ENCODE measurements around the gene UBN2.

Gene UBN2

DNA sequence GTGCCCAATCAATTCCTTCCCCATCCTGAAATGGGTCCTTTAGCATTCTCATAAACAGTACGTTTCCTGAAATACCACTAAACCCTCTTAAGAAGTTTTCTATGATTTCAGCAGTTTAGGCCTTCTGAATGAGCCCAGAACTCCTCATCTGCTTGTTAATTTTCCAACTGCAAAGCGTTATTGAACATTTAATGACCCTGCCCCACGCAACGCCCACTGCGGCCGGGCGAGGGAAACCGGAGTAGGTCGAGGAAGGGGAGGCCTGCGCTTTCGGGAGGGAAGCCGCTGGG lies 608 bp upstream of the UBN2 start:
- H3K4me3 ChIP-seq: peak overlapping the region; percentile 81 to 98 (median 90)

DNA sequence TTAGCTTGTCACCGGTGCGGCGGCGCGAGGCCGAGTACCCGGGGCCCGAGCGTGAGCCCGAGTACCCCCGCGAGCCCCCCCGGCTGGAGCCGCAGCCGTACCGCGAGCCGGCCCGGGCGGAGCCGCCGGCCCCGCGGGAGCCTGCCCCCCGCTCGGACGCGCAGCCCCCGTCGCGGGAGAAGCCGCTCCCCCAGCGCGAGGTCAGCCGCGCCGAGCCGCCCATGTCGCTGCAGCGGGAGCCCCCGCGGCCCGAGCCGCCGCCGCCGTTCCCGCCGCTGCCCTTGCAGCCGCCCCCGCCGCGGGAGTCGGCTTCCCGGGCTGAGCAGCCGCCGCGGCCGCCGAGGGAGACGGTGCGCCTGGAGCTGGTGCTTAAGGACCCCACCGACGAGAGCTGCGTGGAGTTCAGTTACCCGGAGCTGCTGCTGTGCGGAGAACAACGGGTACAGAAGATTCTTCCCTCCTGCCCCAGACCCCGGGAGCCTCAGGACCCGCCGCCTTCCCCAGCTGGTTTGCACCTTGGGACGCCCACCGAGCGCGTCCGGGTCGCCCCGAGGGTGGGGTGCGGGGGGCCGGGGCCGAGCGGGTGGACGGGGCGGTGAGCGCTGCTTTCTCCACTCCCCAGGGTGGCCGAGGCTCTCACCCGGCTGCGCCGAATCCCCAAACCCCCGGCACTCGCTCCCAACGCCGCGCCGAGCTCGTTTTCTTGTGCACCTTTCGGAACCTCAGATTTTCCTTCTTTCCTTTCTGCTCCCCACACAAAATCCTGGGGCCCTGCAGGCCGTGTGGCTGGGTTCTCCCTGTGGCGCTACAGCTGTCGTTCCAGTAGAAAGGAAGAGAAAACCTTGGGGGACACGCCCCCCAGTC lies 708 bp downstream of the UBN2 start:
- H3K4me3 ChIP-seq: peak overlapping the region; percentile 81 to 98 (median 90)
- peak overlapping the region; percentile 63 to 98 (median 94) for H3K27ac ChIP-seq

More for the DNA sequence above, 608 bp upstream of the UBN2 start:
- peak overlapping the region in 20 of 21 experiments; percentile 60 to 98 (median 94) for H3K27ac ChIP-seq

DNA sequence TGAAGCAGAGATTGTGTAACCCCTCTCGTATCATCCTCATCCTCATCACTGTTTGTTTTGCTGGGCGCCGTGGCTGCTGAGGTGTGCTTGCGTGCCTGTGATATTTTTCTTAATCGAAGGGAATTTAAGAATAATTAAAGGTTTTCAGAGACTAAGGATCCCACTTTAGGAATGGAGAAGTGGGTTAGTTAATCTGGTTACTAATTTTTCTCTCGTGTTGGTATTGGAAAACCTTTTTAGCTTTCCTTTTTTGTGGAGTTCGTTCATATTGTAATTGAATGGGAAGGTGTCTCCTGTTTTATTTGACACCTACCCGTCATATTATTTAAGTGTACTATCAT lies 1.3 kb downstream of the UBN2 start:
- peak overlapping the region in 16 of 21 experiments; percentile 47 to 98 (median 94) for H3K27ac ChIP-seq
- peak overlapping the region; percentile 81 to 98 (median 90) for H3K4me3 ChIP-seq

DNA sequence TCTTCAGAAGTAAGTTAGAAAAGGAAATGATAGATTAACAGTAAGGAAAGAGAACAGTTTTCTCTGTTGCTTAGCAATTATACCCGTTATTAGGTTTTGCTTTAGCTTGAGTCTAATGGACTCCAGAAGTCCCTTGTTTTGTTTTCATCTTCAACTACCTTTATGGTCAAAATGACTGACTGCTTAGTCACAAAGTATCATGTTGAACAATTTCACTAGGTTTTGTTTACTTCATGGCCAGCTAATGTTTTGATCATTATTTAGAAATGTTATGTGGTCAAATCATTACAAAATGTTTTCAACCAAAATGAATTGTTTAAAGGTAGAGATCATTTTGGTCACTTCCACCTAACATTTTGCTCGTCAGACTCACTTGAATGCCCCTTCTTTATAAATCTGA lies 1.9 kb downstream of the UBN2 start:
- peak overlapping the region in 1 of 21 experiments; percentile 21 for H3K27ac ChIP-seq
- peak overlapping the region in 2 of 7 experiments; percentile 89 to 90 for H3K4me3 ChIP-seq

DNA sequence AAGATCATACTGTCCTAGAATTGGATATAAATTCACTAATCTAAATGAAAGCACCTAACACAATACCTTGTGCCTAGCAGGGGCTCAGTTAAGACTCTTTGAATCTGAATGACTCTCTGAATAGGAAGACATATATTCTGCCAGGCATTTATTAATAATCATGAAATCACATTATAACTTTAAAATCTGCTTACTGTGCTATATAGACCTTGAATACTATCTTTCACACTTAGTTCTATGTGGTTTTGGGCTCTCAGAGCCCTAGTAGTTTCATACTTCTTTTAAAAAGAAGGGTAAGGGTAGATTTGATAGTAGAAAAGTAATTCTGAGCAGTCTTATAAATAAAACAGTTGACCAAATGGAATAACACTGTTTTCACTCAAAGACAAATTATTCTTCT lies 10.2 kb downstream of the UBN2 start:
- Histone ChIP-seq H3K27ac (peak overlapping the region in 2 of 21 experiments; percentile 58), H3K4me3 (no peak overlapping the region)

DNA sequence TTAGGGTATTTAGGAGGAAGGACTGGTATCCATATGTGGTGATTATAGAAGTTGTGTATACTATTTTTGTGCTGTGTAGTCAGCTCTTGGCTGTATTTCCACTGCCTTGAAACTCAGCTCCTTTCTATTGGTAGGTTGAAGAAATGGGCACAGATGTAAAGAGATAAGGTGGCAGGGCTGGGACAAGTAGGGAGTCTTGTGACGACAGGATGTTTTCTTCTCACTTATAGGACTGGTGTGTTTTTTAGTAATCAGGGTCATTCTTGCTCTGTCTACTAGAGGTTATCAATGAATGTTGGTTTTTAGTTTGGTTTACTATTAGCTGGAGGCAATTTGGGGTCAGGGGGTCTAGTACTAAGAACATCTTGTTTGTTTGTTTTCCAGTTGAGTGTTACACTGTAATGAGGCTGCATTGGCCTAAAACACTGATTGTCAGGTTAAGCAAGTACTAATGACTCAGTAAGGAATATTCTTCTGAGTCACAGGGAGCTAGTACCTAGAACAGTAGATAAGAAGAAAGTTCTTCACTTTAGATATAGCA lies 11.8 kb downstream of the UBN2 start:
- peak overlapping the region in 12 of 21 experiments; percentile 28 to 73 (median 53) for H3K27ac ChIP-seq
- H3K4me3 ChIP-seq: no peak overlapping the region

DNA sequence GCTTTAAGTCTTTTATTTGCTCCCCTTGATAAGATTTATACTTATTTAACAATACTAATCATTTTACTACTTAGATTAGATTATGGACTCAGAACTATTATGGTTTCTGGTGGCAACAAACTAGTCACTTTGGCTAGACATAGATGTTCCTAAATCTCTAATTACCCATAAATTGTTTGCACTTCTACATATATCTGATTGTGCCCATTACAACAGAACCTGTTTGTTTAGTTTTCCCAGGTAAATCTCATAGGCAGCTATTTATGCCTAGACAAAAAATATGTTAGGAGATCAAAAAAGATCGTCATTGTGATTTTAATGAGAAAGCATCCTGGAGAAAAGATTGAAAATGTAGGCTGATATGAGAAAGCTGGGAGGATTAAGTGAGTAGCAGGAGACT lies 14.4 kb downstream of the UBN2 start:
- Histone ChIP-seq H3K27ac (no peak overlapping the region), H3K4me3 (no peak overlapping the region)

DNA sequence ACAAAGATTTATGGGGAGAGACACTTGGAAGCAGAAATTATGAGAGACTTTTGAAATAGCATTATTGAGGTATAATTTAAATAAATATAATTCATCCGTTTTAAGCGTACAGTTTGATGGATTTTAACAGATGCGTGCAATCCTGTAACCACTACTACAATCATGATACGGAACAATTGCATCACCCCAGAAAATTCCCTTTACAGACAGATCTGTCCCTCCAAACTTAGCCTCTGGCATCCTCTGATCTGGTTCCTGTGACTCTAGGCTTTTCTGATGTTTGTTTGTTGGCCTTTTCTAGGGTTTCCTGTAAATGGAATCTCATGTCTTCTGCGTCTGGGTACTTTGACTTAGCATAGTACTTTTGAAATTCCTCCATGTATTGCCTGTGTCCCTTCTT lies 15.5 kb downstream of the UBN2 start:
- no peak overlapping the region for H3K27ac ChIP-seq
- H3K4me3 ChIP-seq: no peak overlapping the region

DNA sequence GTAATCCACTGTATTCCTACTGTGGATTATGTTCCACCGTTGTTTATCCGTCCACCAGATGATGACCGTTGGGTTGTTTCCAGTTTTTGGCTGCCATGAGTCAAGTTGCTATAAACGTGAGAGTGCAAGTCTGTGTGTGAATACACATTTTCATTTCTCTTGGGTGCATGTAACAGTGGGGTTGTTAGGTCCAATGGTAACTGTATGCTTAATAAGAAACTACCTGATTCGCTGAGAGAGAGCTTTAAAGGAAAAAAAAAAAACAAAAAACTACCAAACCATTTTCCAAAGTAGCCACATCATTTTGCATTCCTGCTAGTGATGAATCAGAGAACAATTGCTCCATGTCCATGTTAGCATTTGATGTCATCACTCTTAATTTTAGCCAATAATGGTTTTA lies 15.9 kb downstream of the UBN2 start:
- Histone ChIP-seq H3K27ac (no peak overlapping the region), H3K4me3 (no peak overlapping the region)

DNA sequence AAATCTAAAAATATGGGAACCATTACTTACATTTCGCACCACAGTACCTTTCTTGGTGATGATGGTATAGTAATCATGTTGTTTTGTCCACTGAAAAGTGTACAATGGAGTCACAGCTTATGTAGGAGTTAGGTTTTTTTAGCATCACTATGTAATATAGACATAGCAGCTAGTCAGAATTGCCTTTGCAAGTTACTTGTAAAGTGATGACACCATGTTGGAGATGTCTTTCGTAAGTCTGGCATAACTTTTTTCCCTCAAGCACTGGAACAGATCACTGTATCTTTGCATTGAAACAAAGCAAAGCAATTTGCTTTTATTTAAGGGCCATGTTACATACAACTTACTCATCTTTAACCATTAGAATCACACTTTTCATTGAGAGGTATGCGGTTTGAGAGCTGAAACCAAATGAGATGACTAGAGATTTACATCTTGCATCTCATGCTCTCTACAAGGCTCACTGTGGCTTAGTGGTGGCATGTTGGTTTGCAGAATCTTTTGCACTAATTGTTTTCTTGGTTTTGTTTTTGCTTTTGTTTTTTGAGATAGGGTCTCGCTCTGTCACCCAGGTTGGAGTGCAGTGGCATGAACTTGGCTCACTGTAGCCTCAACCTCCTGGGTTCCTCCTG lies 18.3 kb downstream of the UBN2 start:
- no peak overlapping the region for H3K4me3 ChIP-seq
- H3K27ac ChIP-seq: no peak overlapping the region

DNA sequence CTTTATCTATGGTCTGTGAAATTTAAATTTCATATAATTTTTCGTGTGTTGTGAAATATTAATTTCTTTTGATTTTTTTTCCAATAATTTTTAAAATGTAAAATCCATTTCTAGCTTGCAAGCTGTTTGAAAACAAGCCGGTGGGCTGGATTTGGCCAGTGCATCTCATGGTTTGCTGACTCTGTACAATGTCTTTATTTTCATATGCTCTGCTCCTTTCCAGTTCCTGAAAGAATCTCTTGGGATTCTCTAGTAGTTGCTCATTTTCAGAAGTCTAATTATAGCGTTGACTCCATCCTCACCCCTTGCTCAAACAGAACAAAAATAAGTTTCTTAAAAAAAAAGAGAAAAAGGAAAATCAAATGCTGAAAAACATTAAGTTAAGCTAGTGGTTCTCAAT lies 21.4 kb downstream of the UBN2 start:
- no peak overlapping the region for H3K27ac ChIP-seq
- no peak overlapping the region for H3K4me3 ChIP-seq

DNA sequence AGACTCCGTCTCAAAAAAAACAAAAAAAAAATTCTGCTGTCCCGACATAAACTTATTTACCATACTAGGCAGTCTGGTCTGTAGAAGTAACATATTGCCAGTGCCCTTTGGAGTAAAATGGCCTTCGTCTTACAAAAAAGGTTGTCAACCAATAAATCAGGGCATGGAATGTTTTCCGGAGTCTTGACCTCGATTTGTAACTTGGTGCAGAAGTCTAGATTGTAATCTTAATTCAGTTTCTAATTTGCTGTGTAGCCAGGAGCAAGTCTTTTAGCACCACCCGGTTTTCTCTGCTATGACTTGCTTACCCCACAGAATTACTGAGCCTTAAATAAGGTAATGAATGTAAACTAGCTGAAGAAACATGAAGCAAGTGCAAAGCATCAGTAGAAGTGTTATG lies 23.2 kb downstream of the UBN2 start:
- Histone ChIP-seq H3K27ac (no peak overlapping the region), H3K4me3 (no peak overlapping the region)

DNA sequence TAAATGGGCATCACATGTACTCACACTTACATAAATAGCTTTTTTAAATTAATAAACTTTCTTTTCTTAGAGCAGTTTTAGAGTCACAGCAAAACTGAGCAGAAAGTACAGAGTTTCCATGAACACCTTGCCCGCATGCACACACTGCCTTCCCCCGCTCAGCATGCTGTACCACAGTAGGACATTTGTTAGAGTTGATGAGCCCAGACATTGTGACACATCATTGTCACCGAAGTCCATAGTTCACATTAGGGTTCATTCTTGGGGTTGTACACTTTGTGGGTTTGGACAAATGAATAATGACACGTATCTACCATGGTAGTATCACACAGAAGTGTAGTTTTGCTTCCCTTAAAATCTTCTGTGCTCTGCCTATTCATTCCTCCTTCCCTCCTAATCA lies 23.7 kb downstream of the UBN2 start:
- H3K27ac ChIP-seq: no peak overlapping the region
- H3K4me3 ChIP-seq: no peak overlapping the region

DNA sequence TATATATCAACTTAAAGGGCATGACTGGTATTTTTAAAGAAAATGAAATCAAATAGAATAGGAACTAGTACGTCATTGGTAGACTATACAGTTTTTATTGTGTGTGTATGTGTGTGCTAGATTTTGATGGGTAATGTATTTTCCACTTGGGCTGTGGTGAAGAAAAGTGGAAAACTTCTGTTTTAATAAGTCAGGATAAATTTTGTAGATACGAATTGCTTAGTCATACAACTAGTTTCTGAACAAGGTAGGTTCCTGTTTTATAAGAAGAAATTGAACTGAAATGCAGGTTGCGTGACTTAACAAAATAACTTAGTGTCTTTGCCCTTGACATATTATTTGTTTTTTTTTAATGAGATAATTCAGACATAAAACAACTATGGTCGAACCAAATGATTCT lies 24.3 kb downstream of the UBN2 start:
- no peak overlapping the region for H3K27ac ChIP-seq
- H3K4me3 ChIP-seq: no peak overlapping the region

DNA sequence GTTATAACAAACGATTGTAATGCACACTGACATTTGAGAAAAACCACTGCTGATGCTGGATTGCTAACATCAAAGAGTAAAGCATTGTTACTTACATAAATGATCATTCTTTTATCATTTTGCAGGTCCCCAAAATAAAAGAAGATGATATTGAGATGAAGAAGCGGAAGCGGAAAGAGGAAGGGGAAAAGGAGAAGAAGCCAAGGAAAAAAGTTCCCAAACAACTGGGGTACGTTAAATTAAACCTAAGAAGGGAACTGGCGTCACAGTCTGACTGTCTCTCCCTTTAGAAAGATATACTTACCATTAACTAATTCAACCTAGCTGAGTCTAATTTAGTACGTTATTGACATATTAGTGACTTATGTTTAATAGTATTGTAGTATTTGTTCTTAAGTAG lies 28.1 kb downstream of the UBN2 start:
- Histone ChIP-seq H3K27ac (no peak overlapping the region), H3K4me3 (no peak overlapping the region)

DNA sequence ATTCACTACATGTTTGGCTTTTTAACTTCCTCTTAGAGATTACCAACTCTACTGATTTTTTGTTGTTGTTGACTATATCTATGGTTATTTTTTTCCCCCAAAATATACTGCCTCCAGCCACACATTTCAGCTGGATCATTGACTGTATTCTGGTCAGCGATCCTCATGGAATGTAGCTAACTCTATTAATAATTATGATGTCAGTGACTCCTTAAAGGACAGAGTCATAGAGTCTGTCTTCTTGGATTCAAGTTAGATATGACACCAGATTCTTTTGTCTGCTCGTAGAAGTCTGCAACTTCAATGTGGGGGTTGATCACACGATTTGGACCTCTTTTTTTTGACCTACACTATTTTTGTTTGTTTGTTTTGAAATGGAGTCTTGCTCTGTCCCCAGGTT lies 33.2 kb downstream of the UBN2 start:
- Histone ChIP-seq H3K27ac (no peak overlapping the region), H3K4me3 (no peak overlapping the region)

DNA sequence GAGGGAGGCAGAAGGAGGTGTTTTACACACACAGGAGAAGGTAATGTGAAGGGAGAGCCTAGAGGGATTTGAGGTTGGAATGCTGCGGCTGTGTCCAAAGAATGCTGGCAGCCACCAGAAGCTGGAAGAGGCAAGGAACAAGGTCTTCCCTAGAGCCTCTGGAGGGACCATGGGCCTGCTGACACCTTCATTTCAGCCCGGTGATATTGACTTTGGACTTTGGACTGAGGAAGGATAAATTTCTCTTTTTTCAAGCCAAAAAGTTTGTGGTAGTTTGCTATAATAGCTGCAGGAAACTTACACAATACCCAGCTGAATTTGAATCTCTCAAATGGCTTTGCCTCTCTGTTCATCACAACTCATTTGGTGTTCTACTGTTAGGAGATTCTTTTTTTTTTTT lies 34.6 kb downstream of the UBN2 start:
- no peak overlapping the region for H3K27ac ChIP-seq
- no peak overlapping the region for H3K4me3 ChIP-seq

DNA sequence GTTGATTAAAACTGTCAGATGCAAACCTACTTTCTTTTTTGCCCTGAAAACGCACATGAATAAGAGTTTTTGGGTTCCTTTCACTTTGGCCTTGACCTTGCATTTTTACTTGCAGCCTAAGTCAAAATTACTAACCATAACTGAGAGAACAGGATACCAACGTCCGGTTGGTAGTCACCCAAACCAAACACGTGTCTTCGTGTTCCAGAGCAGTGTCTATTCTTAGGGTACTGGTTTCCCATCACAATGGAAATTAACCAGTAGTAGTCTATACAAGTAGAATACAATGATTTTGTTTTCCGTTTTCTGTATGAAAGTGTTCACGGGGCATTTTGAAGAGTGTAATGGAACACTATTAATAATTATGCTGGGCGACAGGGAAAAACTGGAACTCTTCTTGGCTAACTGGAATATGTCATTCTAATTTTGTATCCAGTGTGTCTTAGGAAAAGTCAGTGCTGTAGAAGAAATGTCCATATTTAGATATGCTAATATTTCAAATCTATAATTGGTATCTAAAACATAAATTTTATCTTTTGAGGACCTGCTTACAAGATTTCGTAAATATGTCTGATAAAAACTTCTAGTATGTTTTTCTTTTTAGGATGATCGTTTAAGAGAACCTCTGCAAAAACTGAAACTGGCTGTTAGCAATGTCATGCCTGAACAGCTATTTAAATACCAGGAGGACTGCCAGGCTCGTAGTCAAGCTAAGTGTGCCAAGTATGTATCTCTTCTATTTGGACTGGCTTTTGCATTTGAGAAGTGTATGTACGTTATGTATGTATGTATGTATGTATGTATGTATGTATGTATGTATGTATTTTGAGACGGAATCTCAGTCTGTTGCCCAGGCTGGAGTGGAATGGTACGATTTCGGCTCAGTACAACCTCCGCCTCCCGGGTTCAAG lies 40.9 kb downstream of the UBN2 start:
- no peak overlapping the region for H3K27ac ChIP-seq
- H3K4me3 ChIP-seq: no peak overlapping the region

DNA sequence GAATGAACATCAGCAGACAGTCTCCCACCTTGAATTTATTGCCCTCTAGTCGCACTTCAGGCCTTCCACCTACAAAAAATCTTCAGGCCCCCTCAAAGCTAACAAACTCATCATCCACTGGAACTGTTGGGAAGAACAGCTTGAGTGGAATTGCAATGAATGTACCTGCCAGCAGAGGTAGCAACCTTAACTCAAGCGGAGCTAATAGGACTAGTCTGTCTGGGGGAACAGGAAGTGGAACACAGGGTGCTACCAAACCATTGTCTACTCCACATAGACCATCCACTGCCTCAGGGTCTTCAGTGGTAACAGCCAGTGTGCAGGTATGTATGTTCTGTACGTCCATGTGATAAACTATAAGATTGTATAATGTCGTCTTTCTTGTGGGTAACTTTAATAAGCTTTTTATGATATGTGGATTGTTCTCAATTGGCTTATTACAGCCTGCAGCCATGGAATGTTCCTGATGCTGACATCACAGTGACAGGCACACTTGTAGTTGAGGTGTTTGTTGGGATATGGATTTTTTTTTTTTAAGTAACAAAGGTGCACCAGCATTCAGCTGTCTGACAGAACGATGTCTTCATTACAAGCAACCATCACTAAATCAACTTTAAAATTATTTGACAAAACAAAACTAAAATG lies 53.3 kb downstream of the UBN2 start:
- Histone ChIP-seq H3K27ac (no peak overlapping the region), H3K4me3 (no peak overlapping the region)

DNA sequence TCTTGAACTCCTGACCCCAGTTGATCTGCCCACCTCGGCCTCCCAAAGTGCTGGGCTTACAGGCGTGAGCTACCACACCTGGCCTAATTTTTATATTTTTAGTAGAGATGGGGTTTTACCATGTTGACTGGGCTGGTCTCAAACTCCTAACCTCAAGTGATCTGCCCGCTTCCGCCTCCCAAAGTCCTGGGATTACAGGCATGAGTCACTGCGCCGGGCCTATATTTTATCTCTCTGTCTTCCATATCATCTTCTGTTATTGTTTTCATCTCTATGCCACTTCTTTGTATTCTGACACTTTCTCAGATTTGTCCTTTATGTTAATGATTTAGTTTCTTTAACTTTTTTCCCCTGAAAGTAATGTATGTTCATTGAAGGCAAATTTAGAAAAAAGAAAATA lies 55.1 kb downstream of the UBN2 start:
- no peak overlapping the region for H3K27ac ChIP-seq
- H3K4me3 ChIP-seq: no peak overlapping the region

Measured in skin epidermis (tissue), 12 donors.